Stimulated activated CD8-positive, alpha-beta memory T cell treated with anti-CD3 and anti-CD28 coated beads, Interleukin-12 subunit alpha, Interleukin-12 subunit beta, amount 100 ng/mL, for 1 hour (primary cell): ENCODE results near the gene STAB2.

Experiments
- DNase-seq: peaks from one replicate; pipeline ENCODE4 v3.0.0-alpha.2; 2020; ENCODE audit warnings: low read depth

STAB2 gene

GRCh38 chr12:103580026-103580425 is 7.0 kb upstream of the STAB2 start:
- DNase-seq: no peak

- no peak for DNase-seq
Measured at GRCh38 chr12:103583008-103583407, 4.1 kb upstream of the STAB2 start.

GRCh38 chr12:103586132-103586531 is 941 bp upstream of the STAB2 start:
- no peak for DNase-seq

GRCh38 chr12:103588680-103589079 is 1.6 kb downstream of the STAB2 start:
- DNase-seq: no peak

GRCh38 chr12:103589517-103589916 is 2.4 kb downstream of the STAB2 start:
- DNase-seq: no peak

GRCh38 chr12:103590271-103590670 is 3.2 kb downstream of the STAB2 start:
- DNase-seq: no peak

GRCh38 chr12:103596981-103597380 is 9.9 kb downstream of the STAB2 start:
- no peak for DNase-seq

GRCh38 chr12:103599274-103599673 is 12.2 kb downstream of the STAB2 start:
- no peak for DNase-seq

- no peak for DNase-seq
Measured at GRCh38 chr12:103600967-103601728, 14.1 kb downstream of the STAB2 start.

GRCh38 chr12:103620395-103620794 is 33.3 kb downstream of the STAB2 start:
- no peak for DNase-seq

- DNase-seq: no peak
Measured at GRCh38 chr12:103623716-103624115, 36.6 kb downstream of the STAB2 start.

GRCh38 chr12:103626498-103626897 is 39.4 kb downstream of the STAB2 start:
- no peak for DNase-seq

GRCh38 chr12:103627189-103627855 is 40.2 kb downstream of the STAB2 start:
- DNase-seq: no peak

- no peak for DNase-seq
Measured at GRCh38 chr12:103632554-103633216, 45.6 kb downstream of the STAB2 start.

GRCh38 chr12:103634732-103635131 is 47.7 kb downstream of the STAB2 start:
- no peak for DNase-seq

GRCh38 chr12:103635419-103635818 is 48.3 kb downstream of the STAB2 start:
- no peak for DNase-seq

GRCh38 chr12:103637021-103637420 is 49.9 kb downstream of the STAB2 start:
- DNase-seq: no peak

- DNase-seq: no peak
Measured at GRCh38 chr12:103637429-103637828, 50.4 kb downstream of the STAB2 start.

GRCh38 chr12:103639983-103640382 is 52.9 kb downstream of the STAB2 start:
- no peak for DNase-seq

- no peak for DNase-seq
Measured at GRCh38 chr12:103640410-103640809, 53.3 kb downstream of the STAB2 start.

GRCh38 chr12:103640831-103641230 is 53.8 kb downstream of the STAB2 start:
- no peak for DNase-seq

GRCh38 chr12:103642240-103642864 is 55.3 kb downstream of the STAB2 start:
- no peak for DNase-seq

- DNase-seq: no peak
Measured at GRCh38 chr12:103645202-103645601, 58.1 kb downstream of the STAB2 start.
